GM18499 (cell line): ENCODE measurements around the gene LOXHD1.

Source experiments
- ATAC-seq: cut with Tn5 transposase; IDR thresholded peaks from one replicate; pipeline ENCODE4 v1.9.1; 2021; ENCODE audit warnings: moderate number of reproducible peaks; ENCODE audit not compliant: insufficient read depth, unreplicated experiment

The LOXHD1 gene

DNA sequence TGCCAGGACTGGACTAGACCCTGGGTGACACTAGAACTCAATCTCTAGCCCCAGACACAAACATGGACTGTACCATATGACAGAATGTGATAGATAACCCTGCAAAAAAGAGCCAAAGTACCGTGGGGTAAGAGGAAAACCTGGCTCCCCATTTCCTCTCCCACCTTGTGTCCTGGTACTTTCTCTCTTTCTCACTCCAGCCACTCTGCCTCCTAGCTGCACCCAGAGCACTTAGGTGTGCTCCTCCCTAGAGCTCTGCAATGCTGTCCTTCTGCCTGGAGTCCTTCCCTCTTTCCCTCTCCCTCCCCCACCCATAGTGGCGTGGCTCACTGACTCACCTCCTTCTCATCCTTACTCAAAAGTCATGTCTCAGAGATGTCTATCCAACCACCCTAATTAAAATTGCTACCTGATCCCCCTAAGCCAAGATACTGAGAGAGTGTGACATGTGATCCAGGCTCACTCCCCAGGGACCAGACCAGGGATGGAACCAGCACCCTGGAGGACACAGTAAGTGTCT, 171.3 kb downstream of the LOXHD1 start:
- no peak for ATAC-seq

DNA sequence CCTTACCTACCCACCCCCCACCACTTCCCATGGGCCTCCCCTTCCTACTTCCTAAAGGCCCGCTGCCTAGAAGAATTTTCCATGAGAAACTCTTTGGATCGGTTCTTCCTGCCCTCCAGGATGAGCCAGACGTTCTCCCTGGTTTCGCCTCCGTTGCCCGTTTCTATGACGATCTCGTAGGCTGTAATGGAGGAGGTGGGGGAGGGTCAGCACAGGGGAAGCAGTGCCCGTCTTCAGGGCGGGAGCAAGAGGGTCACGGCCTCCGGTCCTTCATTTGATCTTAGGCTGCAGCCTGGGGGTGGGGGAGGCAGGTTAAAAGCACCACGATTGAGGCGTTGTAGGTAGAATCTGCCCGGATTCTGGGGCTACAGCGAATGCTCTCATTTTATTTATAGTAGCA, 172.0 kb downstream of the LOXHD1 start:
- ATAC-seq, result no peak

GRCh38 chr18:46482831-46483230, 174.2 kb downstream of the LOXHD1 start:
- no peak for ATAC-seq

- ATAC-seq, result no peak
Observed at GRCh38 chr18:46481847-46482245, 175.2 kb downstream of the LOXHD1 start.

GRCh38 chr18:46481048-46481846, 175.8 kb downstream of the LOXHD1 start:
- no peak for ATAC-seq

DNA sequence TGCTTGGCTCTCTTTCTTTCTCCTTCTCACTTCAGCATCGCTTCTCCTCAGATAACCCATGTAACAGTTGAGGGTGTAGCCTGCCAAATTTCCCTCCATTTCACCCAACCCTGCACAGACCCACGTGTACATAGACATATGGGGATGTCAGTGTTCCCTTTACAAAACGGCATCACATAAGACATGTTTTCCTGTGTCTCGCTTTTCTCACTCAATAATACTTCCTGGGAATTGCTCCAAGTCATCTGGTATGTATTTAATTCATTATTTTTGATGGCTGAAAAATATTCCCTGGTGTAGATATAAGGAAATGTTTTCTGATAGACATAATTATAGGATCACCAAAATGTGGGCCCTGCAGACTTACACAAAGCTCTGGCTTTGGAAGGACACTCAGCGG, 176.8 kb downstream of the LOXHD1 start:
- no peak for ATAC-seq

DNA sequence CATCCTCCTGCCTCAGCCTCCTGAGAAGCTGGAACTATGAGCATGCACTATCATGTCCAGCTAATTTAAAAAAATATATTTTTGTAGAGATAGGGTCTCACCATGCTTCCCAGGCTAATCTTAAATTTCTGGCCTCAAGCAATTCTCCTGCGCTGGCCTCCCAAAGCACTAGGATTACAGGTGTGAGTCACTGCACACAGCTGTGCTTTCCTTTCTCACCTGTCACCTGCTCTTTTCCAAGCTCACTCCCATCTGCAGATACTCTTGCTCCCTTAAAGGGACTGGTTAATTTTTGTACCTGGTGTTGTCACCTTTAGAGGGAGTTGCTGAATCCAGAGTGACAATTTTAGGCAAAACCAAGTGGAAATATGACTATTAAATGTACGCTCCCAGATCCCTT, 178.2 kb downstream of the LOXHD1 start:
- ATAC-seq, result no peak

DNA sequence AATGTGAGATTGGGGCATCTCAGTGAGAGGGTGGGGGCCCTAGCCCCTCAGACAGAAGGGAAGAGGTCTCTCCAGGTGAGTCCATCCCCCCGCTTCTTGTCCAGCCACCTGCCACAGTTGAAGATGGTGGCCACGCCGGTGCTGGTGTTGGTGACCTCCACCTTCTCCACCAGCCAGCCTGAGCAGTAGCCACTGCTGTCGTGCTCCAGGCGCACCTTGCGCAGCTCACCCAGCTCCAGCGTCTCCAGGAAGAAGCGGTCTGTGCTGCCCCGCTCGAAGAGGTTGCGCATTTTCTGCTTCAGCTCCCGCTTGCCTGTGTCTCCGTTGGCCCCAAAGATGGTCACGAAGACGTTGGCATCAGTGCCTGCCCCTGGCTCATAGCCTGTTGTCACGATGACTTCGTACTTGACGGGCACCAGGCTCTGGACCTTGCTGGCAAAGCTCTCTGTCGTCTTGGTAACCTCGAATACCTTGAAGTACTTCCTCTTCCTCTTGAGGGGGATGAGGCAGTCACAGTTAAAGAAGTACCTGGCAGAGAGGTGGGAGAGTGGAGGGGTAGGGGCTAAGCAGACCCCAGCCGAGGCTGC, 179.5 kb downstream of the LOXHD1 start:
- no peak for ATAC-seq

DNA sequence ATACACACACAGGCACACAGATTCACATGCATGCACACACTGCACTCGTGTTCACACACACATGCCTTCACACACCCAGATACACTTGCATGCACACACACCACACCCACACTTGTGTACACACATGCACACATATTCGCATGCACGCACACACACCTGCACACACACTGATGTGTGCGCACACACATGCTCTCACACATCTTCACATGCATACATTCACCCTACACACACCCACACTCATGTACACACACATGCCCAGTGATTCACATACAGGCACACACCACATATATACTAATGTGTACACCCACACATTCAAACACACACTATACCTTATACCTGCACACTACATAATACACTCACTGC, 181.6 kb downstream of the LOXHD1 start:
- no peak for ATAC-seq

- ATAC-seq, result no peak
Observed at GRCh38 chr18:46474487-46475389, 182.3 kb downstream of the LOXHD1 start.

- no peak for ATAC-seq
Observed at GRCh38 chr18:46471809-46472498, 185.1 kb downstream of the LOXHD1 start.

- ATAC-seq, result no peak
Observed at GRCh38 chr18:46470714-46471113, 186.3 kb downstream of the LOXHD1 start.

- ATAC-seq, result no peak
Observed at GRCh38 chr18:46469186-46469915, 187.7 kb downstream of the LOXHD1 start.

DNA sequence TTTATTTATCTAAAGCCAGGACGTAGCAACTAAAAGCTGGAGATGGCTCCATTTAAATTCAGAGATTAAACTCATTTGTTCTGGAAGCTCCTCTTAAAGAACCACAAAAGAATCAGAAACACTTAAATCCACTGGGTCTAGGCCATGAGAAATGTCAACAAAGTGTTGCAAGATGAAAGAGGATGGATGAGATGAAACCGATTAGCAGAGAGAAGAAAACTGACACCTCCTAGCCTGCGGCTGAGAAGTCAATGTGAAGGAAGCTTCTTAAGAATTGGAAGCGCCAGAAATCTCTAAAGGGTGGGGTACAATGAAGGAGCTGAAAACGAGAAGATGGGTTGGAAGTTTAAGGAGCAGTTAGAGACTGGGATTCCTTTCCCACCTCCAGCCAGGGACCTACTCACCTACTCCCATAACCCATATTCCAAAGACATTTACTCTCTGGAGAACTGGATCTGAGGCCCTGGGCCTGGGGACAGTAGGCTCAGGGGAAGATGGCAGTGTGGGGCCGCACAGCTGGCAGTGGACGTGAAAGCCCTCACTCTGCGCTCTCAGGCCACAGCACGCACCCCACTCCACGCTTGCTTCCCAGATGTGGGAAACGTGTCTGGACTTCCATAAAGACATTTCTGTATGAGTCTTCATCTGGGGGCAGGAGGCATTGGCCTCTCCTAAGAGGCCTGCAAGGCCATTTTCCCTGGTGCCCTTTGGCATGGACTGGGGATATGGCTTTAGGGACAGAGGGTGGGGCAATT, 188.4 kb downstream of the LOXHD1 start:
- ATAC-seq, result no peak

DNA sequence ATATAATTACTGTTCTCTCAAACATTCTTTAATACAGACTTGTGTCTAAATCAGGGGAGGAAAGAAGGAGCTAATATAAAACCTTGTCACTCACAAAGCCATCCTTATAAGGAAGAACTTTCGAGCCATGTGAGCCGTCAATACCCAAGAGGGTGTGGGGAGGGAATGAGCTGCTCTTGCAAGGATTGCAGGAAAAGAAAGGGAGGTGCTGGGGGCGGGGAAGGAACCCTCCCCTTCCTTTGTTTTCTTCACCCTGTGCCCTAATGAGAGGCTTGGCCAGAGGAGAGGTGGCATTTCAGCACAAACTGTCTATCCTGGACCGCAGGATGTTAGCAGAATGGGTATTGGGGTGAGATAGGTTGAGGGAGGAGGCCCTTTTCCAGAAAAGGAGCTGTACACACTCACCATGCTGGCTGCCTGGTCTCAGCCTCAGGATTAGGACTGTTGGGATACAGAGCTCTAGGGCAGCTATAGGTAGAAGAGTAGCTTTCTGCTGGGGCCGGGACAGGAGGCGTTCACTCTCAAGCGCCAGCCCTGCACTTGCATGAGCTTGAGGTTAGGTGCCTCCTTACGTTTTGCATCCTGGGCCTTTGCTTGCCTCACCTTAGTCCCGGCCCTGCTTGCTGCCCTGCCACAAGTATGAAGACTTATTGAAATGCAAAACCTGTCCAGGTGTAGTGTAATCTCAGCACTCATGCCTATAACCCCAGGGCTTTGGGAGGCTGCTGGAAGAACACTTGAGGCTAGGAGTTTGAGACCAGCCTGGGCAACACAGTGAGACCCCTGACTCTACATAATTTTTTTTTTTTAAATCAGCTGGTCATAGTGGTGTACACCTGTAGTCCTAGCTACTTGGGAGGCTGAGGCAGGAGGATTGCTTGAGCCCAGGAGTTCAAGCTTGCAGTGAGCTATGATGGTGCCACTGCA, 190.5 kb downstream of the LOXHD1 start:
- ATAC-seq, result no peak

GRCh38 chr18:46464926-46465655, 191.9 kb downstream of the LOXHD1 start:
- ATAC-seq, result no peak

DNA sequence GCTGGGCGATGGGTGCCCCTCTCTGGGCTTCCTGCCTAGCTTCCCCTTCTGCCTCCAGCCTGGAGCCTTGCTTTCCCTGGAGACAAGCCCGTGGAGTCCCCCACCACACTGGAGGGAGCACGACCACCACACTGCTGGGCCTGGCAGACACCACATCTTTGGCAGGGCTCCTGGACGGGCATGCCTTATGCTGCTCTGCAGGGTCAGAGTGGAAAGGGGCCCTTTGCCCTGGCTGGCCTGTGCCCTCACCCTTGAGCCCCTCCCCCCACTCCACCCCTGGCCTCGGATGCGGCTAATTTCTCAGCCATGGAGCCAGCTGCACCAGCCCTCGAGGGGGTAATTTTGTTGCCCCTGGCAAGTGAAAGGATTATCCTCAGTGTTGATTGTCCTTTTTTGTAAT, 194.5 kb downstream of the LOXHD1 start:
- ATAC-seq, result no peak
